Loucy (cell line): ENCODE measurements around the gene DCPS.

Source experiments
- H2AFZ ChIP-seq: fragments of 200-600 bp; sonication (generic); 2 replicates; pipeline ENCODE4 v1.6.0; 2016; ENCODE audit warnings: antibody characterized with exemption, mild to moderate bottlenecking, low read length, moderate library complexity
- H3F3A ChIP-seq: fragments of 200-600 bp; 2 replicates; pipeline ENCODE4 v1.6.0; 2016; ENCODE audit warnings: antibody characterized with exemption, low read depth, mild to moderate bottlenecking
- H3K27me3 ChIP-seq: fragments of 200-600 bp; sonication (generic); 2 replicates; pipeline ENCODE4 v1.6.1; 2014; ENCODE audit warnings: low read length, mild to moderate bottlenecking; ENCODE audit not compliant: insufficient read depth, poor library complexity, severe bottlenecking
- H3K36me3 ChIP-seq: fragments of 200-600 bp; sonication (generic); 2 replicates; pipeline ENCODE4 v1.6.1; 2016; ENCODE audit warnings: low read length; ENCODE audit not compliant: insufficient read depth
- H3K4me1 ChIP-seq: fragments of 200-600 bp; sonication (generic); 2 replicates; pipeline ENCODE4 v1.5.1; 2014; ENCODE audit warnings: low read length, mild to moderate bottlenecking; ENCODE audit not compliant: insufficient read depth, poor library complexity, severe bottlenecking
- H3K4me2 ChIP-seq: fragments of 200-600 bp; sonication (generic); 2 replicates; pipeline ENCODE4 v1.6.0; 2014; ENCODE audit warnings: antibody characterized with exemption, low read length, low read depth, mild to moderate bottlenecking; ENCODE audit not compliant: poor library complexity, severe bottlenecking
- H3K4me3 ChIP-seq: fragments of 200-600 bp; sonication (generic); 2 replicates; pipeline ENCODE4 v1.5.1; 2014; ENCODE audit warnings: low read length, mild to moderate bottlenecking, mixed read lengths; ENCODE audit not compliant: poor library complexity, severe bottlenecking
- H3K79me2 ChIP-seq: fragments of 200-600 bp; sonication (generic); 2 replicates; pipeline ENCODE4 v1.6.1; 2014; ENCODE audit warnings: low read length; ENCODE audit not compliant: insufficient read depth
- H3K9ac ChIP-seq: fragments of 200-600 bp; sonication (generic); 2 replicates; pipeline ENCODE4 v1.6.0; 2014; ENCODE audit warnings: mild to moderate bottlenecking, low read depth, low read length, moderate library complexity; ENCODE audit not compliant: poor library complexity, severe bottlenecking
- H3K9me2 ChIP-seq: fragments of 200-600 bp; sonication (generic); replicated peaks from 2 replicates; pipeline ENCODE4 v1.6.1; 2016; ENCODE audit warnings: low read depth, low read length, mixed read lengths
- H3K9me3 ChIP-seq: fragments of 200-600 bp; sonication (generic); 2 replicates; pipeline ENCODE4 v1.6.1; 2014; ENCODE audit warnings: mild to moderate bottlenecking, antibody characterized with exemption, low read length, low read depth; ENCODE audit not compliant: insufficient read depth
- H4K20me1 ChIP-seq: fragments of 200-600 bp; sonication (generic); 2 replicates; pipeline ENCODE4 v1.6.0; 2014; ENCODE audit warnings: antibody characterized with exemption, low read length, mild to moderate bottlenecking; ENCODE audit not compliant: insufficient read depth, poor library complexity, severe bottlenecking
- EZH2phosphoT487 ChIP-seq: fragments of 200-600 bp; IDR thresholded peaks from 2 replicates; pipeline ENCODE4 v1.6.1; 2018; ENCODE audit warnings: antibody characterized with exemption, mild to moderate bottlenecking, moderate library complexity, borderline replicate concordance
- TF ChIP-seq, protein P1 (sequence below): fragments of 200-600 bp; sonication (generic); conservative IDR thresholded peaks from 2 replicates; pipeline ENCODE4 v1.5.1; 2014; ENCODE audit warnings: mild to moderate bottlenecking, antibody characterized with exemption, low read length

DCPS gene

GRCh38 chr11:126332221-126332711, 28.4 kb downstream of the DCPS start:
- no peaks in the 10 kb centered on the region for H3K9me2 ChIP-seq
- TF ChIP-seq EZH2phosphoT487, result no peak
- TF ChIP-seq, protein P1, sequence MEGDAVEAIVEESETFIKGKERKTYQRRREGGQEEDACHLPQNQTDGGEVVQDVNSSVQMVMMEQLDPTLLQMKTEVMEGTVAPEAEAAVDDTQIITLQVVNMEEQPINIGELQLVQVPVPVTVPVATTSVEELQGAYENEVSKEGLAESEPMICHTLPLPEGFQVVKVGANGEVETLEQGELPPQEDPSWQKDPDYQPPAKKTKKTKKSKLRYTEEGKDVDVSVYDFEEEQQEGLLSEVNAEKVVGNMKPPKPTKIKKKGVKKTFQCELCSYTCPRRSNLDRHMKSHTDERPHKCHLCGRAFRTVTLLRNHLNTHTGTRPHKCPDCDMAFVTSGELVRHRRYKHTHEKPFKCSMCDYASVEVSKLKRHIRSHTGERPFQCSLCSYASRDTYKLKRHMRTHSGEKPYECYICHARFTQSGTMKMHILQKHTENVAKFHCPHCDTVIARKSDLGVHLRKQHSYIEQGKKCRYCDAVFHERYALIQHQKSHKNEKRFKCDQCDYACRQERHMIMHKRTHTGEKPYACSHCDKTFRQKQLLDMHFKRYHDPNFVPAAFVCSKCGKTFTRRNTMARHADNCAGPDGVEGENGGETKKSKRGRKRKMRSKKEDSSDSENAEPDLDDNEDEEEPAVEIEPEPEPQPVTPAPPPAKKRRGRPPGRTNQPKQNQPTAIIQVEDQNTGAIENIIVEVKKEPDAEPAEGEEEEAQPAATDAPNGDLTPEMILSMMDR, result no peak
- no peak overlapping the region for H3K4me3 ChIP-seq
- no peak overlapping the region for H3K4me2 ChIP-seq
- no peak overlapping the region for H2AFZ ChIP-seq
- peaks cover 23% of the 10 kb centered on the region for H3K4me1 ChIP-seq
- no peaks in the 10 kb centered on the region for H3F3A ChIP-seq
- H3K27me3 ChIP-seq, result no peaks in the 10 kb centered on the region
- H3K36me3 ChIP-seq, result peaks cover 39% of the 10 kb centered on the region; the same call in 1 of the 2 replicates
- H3K9me3 ChIP-seq, result no peaks in the 10 kb centered on the region
- H4K20me1 ChIP-seq, result no peaks in the 10 kb centered on the region
- no peak overlapping the region for H3K9ac ChIP-seq
- peaks cover 10% of the 10 kb centered on the region; the same call in 1 of the 2 replicates for H3K79me2 ChIP-seq

DNA sequence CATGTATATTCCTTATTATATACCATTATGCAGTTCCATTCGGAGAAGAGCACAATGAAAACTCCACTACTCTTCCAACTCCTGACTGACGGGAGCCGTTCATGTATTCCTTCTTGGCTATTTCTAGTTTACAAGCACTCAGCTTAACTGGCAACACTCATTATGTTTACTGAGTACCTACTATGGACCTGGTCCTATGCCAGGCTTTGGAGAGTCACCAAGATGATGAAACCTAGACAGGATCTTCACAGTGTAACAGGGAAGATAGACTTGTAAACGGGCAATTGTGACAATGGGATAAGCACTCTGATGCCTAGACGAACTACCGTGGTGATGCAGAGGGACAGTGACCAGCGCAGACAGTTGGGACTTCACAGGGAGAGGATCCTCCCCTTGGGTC, 29.3 kb downstream of the DCPS start:
- Histone ChIP-seq H3F3A (no peaks in the 10 kb centered on the region), H2AFZ (no peak overlapping the region), H3K79me2 (peaks cover 5% of the 10 kb centered on the region; the same call in 1 of the 2 replicates), H3K9me3 (no peaks in the 10 kb centered on the region), H3K9ac (no peak overlapping the region), H3K36me3 (peaks cover 41% of the 10 kb centered on the region; the same call in 1 of the 2 replicates), H3K4me3 (no peak overlapping the region), H4K20me1 (no peaks in the 10 kb centered on the region), H3K4me2 (no peak overlapping the region), H3K27me3 (no peaks in the 10 kb centered on the region), H3K4me1 (peaks cover 23% of the 10 kb centered on the region), H3K9me2 (no peaks in the 10 kb centered on the region)
- no peak for TF ChIP-seq EZH2phosphoT487
- TF ChIP-seq, protein P1, result no peak

DNA sequence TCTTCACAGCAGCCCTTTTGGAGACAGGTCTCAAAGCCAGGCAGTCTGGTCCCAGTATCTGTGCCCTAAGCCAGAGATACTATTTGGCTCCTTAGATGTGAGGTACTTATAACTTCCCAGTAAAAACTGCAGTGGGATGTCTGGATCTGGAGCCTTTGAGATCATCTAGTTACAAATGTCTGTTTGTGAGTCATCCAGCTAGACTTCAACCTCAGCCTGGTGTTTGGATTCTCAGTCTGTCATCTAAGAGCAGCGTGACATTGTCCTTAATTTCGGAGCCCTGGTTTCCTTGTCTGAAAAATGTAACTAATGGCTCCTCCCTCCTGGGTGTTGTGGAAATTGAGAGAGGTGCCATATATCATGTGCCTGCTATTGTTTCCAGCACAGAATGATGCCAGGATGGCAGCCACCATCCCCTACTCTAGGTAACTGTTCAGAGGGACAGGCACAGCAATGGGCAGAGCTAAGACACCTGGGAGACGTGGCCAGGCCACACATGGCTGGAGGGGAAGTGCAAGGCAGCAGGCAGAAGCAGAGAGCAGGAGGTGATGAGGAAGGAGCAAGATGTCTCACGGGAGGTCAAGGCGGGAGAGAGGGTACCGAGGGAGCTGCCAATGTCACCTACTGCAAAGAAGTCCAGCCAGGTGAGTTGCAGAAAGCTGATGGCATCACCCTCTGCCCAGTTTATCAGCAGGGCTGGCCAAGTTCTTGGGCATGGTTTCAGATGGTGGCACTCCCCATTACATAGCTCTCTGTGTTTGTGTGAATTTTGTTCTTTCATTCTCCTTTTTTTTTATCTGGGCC, 31.0 kb downstream of the DCPS start:
- H3K9me2 ChIP-seq, result no peaks in the 10 kb centered on the region
- no peaks in the 10 kb centered on the region for H3K79me2 ChIP-seq
- no peaks in the 10 kb centered on the region for H3K9me3 ChIP-seq
- no peaks in the 10 kb centered on the region for H3F3A ChIP-seq
- peaks cover 24% of the 10 kb centered on the region for H3K4me1 ChIP-seq
- no peaks in the 10 kb centered on the region for H4K20me1 ChIP-seq
- no peak overlapping the region for H2AFZ ChIP-seq
- H3K27me3 ChIP-seq, result no peaks in the 10 kb centered on the region
- H3K9ac ChIP-seq, result no peak overlapping the region
- H3K4me2 ChIP-seq, result no peak overlapping the region
- H3K36me3 ChIP-seq, result peaks cover 56% of the 10 kb centered on the region; the same call in 1 of the 2 replicates
- TF ChIP-seq, protein P1, result no peak
- TF ChIP-seq EZH2phosphoT487, result no peak
- H3K4me3 ChIP-seq, result no peak overlapping the region
